ENCODE data around the gene FBF1. TPM values are rescaled to one million over a fixed set of nuclear protein-coding genes. Genes with fewer than 3 reads are reported as not detected.

Gene FBF1
- total RNA-seq, 1 donor from 2014 or later = 5.5 TPM

DNA sequence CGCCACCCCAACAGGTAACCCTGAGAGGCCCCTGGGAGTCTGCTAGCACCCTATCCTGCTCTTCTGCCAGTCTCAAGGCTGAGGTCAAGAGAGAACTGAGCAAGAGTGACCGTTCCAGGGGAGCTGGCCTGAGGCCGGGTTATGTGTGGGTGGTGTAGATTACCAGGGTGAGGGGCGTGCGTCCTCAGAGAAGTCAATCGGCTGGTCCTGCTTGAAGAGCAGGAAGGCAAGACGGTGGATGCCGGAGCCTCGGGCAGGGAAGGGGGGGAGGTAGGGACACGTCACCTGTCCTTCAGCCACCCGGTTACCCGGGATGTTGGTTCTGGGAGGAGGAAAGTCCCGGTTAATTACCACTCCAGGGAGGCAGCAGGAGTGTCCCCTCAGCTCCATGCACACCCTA is 41.5 kb downstream of the FBF1 start:
- H3K4me3 ChIP-seq (ENCODE audit: low read depth, low read length) = no peak overlapping the region
- DNase-seq (ENCODE audit: low read depth) = no peak
- TF ChIP-seq, protein P1, sequence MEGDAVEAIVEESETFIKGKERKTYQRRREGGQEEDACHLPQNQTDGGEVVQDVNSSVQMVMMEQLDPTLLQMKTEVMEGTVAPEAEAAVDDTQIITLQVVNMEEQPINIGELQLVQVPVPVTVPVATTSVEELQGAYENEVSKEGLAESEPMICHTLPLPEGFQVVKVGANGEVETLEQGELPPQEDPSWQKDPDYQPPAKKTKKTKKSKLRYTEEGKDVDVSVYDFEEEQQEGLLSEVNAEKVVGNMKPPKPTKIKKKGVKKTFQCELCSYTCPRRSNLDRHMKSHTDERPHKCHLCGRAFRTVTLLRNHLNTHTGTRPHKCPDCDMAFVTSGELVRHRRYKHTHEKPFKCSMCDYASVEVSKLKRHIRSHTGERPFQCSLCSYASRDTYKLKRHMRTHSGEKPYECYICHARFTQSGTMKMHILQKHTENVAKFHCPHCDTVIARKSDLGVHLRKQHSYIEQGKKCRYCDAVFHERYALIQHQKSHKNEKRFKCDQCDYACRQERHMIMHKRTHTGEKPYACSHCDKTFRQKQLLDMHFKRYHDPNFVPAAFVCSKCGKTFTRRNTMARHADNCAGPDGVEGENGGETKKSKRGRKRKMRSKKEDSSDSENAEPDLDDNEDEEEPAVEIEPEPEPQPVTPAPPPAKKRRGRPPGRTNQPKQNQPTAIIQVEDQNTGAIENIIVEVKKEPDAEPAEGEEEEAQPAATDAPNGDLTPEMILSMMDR (conservative IDR thresholded peaks at IDR 0.05; ENCODE audit: low read depth, low read length) = no peak

DNA sequence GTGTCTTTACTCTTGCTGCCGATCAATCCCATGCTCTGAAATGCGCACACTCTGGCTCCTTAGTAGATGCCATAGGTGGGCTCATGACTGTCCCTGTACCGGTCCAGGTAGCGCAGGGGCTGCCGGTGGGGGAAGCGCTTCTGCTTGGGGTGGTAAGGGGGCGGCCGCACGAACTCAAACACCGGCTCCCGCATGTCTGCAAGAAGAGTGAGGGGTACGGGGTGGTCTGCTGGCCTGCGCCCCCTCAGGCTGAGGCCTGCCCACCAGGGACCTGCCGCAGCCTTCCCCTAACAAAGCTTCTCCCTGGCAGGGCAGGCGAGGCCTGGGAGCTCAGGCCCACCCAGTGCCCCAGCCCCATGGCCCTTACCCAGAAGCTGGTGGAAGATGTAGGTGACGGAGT is 42.1 kb downstream of the FBF1 start:
- DNase-seq (ENCODE audit: low read depth) = no peak
- no peak overlapping the region for H3K4me3 ChIP-seq (ENCODE audit: low read depth, low read length)
- TF ChIP-seq, protein P1 (conservative IDR thresholded peaks at IDR 0.05; ENCODE audit: low read depth, low read length) = no peak

DNA sequence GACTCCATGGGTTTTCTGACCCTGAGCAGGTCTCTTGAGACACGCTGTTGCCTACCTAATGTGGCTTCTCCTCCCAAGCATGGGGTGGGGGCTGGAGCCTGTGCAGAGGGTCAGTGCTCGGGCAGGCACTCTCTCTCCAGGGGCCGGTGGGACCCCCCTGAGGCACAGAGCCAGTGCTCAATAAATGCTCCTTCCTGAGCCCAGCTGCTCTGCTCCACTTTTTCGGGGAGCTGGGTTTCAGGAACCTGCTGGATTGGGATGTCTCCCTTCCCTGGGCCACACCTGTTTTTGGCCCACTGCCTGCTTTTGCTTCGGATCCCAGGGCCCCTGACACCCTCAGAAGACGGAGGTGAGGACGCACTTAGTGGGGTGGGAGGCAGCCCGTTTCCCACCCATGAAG is 42.8 kb downstream of the FBF1 start:
- TF ChIP-seq, protein P1 (conservative IDR thresholded peaks at IDR 0.05; ENCODE audit: low read depth, low read length) = no peak
- H3K4me3 ChIP-seq (ENCODE audit: low read depth, low read length) = no peak overlapping the region
- DNase-seq (ENCODE audit: low read depth) = no peak

DNA sequence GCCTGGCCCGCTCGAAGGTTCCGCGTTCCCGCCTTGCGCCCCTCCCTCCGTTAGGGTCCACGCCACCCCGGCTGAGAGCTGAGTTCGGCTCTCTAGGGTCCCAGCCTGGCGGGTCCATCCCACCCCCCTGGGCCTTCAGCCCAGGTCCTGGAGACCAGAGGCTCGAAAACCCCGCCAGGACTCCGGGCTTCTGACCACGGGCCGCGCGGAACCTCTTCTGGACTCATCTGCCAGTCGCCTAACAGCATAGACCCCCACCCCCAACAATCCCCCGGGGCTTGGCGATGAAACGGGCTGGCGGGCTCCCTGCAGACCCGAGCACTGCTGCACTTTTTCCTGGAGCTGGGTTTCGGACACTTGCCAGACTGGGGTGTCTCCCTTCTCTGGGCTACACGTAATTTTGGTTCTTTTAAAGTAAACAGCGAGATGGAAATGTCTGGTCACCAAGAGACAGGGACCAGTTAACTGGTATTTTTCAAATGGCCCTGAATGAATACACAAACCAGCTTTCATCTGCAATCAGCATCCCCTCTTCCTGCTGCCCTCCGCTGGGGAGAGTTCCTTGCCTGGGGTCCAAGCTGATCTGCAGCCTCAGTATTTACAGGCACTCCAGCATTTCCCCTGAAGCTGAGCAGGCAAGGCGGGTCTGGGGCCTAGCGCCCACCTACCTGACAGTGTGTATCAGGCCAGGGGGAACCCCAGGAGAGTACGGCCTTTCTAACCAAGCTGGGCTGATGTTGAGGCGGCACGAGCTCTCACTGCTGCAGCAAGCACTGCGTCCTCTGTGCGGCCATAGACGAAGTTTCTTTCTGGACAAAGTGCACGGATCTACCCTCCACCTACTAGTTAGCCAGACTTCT is 43.5 kb downstream of the FBF1 start:
- TF ChIP-seq, protein P1 (conservative IDR thresholded peaks at IDR 0.05; ENCODE audit: low read depth, low read length) = no peak
- no peak for DNase-seq (ENCODE audit: low read depth)
- peak overlapping the region; percentile 76 for H3K4me3 ChIP-seq (ENCODE audit: low read depth, low read length)

DNA sequence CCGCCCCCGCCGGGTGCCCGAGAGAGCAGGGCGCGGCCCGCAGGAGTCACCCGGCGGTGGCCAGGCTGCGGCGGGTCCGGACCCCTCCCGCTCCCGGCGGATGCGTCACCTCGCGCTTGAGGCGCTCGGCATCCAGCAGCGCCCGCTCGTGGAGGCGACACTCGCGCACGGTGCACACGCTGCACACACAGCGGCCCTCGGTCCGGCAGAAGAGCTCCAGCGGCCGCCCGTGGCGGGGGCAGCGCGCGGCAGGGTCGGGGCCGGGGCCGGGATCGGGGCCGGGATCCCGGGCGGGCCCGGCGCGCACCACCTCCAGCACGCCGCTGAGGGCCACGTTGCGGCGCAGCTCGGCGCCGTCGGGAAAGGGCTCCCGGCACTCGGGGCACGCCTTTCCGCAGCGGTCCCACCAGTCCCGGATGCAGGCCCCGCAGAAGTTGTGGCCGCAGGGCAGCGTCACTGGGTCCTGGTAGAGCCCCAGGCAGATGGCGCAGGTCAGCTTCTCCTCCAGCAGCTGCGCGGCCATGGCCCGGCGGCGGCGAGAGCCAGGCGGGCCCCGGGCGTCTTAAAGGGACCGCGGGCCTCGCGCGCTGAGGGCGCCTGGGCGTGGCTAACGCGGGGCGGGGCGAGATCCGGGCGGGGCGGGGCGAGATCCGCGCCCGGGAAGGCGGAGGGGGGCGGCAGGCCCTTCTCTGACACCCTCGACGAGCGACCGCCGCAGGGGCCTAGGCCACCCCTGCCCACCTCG is 44.3 kb downstream of the FBF1 start, which contains the start of gene TRIM65:
Gene TRIM65, minus strand, starts transcription at position 537 of the 745 bp plus-strand sequence. Its CDS starts 14 bp downstream, at position 523.
- no peak for DNase-seq (ENCODE audit: low read depth)
- TF ChIP-seq, protein P1 (conservative IDR thresholded peaks at IDR 0.05; ENCODE audit: low read depth, low read length) = no peak
- H3K4me3 ChIP-seq (ENCODE audit: low read depth, low read length) = peak within 1 kb of the TSS; percentile 76

DNA sequence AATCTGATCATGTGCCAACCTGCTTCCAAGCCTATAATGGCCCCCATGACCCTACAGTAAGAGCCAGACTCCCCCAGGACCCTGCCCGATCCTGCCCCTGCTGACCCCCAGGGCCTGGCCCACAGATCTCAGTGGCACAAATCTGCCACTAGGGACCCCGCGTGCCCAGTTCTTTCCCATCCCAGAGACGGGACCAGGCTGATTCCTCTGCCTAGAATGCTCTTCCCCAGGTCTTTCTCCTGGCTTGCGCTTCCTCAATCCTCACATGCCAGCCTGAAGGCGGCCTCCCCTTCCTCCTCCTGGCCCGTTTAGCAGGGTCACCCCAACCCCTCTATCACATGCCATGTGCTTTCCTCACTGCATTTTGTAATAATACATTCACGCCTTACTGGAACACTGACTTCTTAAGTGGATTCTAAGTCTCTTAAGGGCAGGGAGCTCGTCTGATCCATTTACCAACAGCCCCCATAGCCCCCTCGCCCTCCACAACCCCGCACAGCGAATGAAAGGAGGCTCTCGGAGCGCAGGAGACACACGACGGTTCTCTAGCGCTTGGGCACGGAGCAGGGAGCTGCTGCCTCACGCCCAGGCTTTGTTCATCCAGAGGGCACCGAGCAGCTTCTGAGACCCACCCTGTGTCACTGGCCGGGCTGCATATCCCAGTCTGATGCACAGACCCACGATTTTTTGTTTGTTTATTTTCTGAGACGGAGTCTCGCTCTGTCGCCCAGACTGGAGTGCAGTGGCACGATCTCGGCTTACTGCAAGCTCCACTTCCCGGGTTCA is 45.3 kb downstream of the FBF1 start:
- DNase-seq (ENCODE audit: low read depth) = no peak
- TF ChIP-seq, protein P1 (conservative IDR thresholded peaks at IDR 0.05; ENCODE audit: low read depth, low read length) = peak; percentile 51
- H3K4me3 ChIP-seq (ENCODE audit: low read depth, low read length) = peak overlapping the region; percentile 76
